AG04450 (cell line): ENCODE data around the gene ARHGAP24. TPM values are rescaled to one million over a fixed set of nuclear protein-coding genes. Genes with fewer than 3 reads are reported as not detected.

Experiments used
- CTCF ChIA-PET: fragments of 300-600, 350-600 bp; formaldehyde crosslinking; extraction: SDS; loops from one replicate; lab custom pipeline; 2022; ENCODE audit warnings: antibody characterized with exemption, inconsistent platforms; lab: Charles Lee
- POLR2A ChIA-PET: fragments of 350-600 bp; formaldehyde crosslinking; extraction: SDS; loops from one replicate; lab custom pipeline; 2021; ENCODE audit warnings: antibody characterized with exemption, inconsistent platforms; lab: Yijun Ruan, JAX
- DNase-seq: peaks from one replicate; pipeline ENCODE4 v3.0.0-alpha.2; 2011; ENCODE audit warnings: low read depth, low spot score
- H3K27ac ChIP-seq: one replicate; pipeline ENCODE4 v1.5.1; 2012; ENCODE audit warnings: low read depth, low read length, control low read depth
- H3K27me3 ChIP-seq: one replicate; pipeline ENCODE4 v1.6.0; 2012; ENCODE audit warnings: low read length; ENCODE audit not compliant: control insufficient read depth, insufficient read depth
- H3K4me3 ChIP-seq: 2 replicates; pipeline ENCODE4 v1.5.1; 2011; ENCODE audit warnings: mild to moderate bottlenecking, low read depth, low read length, control low read depth
- H3K9me3 ChIP-seq: 2 replicates; pipeline ENCODE4 v1.5.1; 2012; ENCODE audit warnings: low read length; ENCODE audit not compliant: control insufficient read depth, insufficient read depth
- polyA plus RNA-seq: library from polyadenylated mRNA; depleted of rRNA; stranded (reverse); fragments of >200 nt; gene quantifications from 2 replicates; pipeline ENCODE4 v1.2.3, GENCODE V29; 2011
- TF ChIP-seq, protein P1 (sequence below): IDR thresholded peaks from 2 replicates; pipeline ENCODE4 v1.5.1; 2011; ENCODE audit warnings: low read depth, low read length, control low read depth, inconsistent platforms

The ARHGAP24 gene
- polyA plus RNA-seq, 1 experiment: 16.8 TPM

DNA sequence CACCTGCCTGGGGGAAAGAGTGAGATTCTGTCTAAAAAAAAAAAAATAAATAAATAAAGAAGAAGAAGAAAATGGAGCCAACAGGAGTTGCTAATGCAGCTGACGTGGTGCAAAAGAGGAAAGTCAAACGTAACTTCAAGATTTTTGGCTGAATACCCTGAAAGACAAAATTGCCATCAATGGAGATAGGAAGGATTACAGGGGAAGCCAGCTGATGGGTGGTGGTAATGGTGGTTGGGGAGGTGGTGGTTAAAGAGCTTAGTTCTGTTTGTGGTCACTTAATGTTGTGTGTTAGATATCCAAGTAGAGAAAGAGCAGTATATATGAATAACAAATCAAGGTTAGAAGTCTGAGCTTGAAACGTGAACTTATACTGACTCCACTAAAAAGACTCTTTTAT, 225.4 kb downstream of the ARHGAP24 start:
- no peaks in the 10 kb centered on the region for H3K9me3 ChIP-seq
- no peaks in the 10 kb centered on the region for H3K27me3 ChIP-seq
- H3K4me3 ChIP-seq: no peak overlapping the region
- CTCF ChIA-PET: no interaction called here
- H3K27ac ChIP-seq: no peak overlapping the region
- POLR2A ChIA-PET: no interaction called here
- TF ChIP-seq, protein P1, sequence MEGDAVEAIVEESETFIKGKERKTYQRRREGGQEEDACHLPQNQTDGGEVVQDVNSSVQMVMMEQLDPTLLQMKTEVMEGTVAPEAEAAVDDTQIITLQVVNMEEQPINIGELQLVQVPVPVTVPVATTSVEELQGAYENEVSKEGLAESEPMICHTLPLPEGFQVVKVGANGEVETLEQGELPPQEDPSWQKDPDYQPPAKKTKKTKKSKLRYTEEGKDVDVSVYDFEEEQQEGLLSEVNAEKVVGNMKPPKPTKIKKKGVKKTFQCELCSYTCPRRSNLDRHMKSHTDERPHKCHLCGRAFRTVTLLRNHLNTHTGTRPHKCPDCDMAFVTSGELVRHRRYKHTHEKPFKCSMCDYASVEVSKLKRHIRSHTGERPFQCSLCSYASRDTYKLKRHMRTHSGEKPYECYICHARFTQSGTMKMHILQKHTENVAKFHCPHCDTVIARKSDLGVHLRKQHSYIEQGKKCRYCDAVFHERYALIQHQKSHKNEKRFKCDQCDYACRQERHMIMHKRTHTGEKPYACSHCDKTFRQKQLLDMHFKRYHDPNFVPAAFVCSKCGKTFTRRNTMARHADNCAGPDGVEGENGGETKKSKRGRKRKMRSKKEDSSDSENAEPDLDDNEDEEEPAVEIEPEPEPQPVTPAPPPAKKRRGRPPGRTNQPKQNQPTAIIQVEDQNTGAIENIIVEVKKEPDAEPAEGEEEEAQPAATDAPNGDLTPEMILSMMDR: no peak
- DNase-seq: no peak

DNA sequence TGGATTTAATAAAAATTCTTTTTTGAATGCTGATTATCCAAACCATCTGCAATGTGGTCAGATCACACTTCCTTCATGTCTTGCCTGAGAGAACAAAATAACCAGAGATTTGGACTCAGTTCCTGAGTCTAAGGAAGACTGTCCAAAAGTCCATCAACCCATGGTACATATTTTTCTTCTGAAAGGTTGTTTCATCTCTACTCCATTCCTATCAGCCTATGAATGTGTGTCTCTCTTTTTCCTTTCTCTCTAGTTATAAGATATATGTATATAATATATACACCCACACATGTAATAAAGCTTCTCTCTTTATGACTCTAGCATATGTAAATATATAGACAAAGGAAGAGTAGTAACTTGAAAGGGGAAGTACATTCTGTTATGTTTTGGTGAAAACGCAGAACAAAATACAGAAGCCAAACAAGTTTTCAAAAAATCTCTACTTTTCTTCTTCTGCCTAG, 226.9 kb downstream of the ARHGAP24 start:
- H3K4me3 ChIP-seq: no peak overlapping the region
- CTCF ChIA-PET: interaction anchor here (0.7 kb wide), 1 partner anchor 45 kb away, joined by 3 read pairs; no protein-coding TSS in a partner anchor

DNA sequence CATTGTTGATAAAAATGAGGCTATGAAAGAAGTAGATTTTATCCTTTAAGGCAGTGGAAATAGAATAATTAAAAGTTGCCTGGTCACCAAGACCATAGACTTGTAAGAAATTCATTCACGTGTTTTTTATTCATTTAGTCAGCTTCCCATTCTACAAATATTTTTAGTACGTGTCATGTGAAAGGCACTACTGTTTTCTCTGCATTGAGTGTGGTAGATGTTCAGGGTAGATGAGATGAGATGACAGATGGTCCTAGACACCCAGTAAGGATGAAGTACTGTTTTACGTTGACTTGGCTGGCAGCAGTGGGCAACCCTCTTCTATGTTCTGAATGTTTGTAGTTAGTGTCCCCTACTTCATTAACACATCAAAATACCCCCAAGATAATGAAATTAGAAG, 228.1 kb downstream of the ARHGAP24 start:
- no peak overlapping the region for H3K27ac ChIP-seq
- POLR2A ChIA-PET: no interaction called here
- no peaks in the 10 kb centered on the region for H3K27me3 ChIP-seq
- H3K9me3 ChIP-seq: no peaks in the 10 kb centered on the region
- CTCF ChIA-PET: no interaction called here
- no peak overlapping the region for H3K4me3 ChIP-seq
- DNase-seq: no peak
- TF ChIP-seq, protein P1: no peak

More for the DNA sequence above, 226.9 kb downstream of the ARHGAP24 start:
- Histone ChIP-seq H3K27me3 (no peaks in the 10 kb centered on the region), H3K9me3 (no peaks in the 10 kb centered on the region), H3K27ac (no peak overlapping the region)
- TF ChIP-seq, protein P1: no peak
- no peak for DNase-seq
- POLR2A ChIA-PET: no interaction called here

DNA sequence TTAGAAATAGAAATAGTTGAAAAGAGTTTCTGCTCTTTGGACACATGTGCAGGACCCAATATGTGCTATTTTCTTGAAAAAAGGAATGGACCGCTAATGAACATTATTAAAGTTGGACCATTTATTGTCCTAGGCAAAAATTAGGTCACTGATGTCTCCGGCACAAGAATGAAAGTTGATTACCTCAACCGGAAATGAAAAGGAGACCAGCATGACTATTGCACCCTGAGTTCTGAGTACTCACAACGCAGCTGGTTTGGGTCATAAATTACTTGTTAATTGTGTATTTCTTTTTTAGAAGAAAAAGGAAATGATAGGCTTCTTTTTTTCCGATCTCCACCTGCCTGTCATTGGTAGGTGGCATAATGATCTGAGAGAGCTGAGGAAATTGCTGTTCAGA, 232.7 kb downstream of the ARHGAP24 start:
- H3K4me3 ChIP-seq: no peak overlapping the region
- POLR2A ChIA-PET: no interaction called here
- no peaks in the 10 kb centered on the region for H3K27me3 ChIP-seq
- TF ChIP-seq, protein P1: no peak
- H3K27ac ChIP-seq: no peak overlapping the region
- no peak for DNase-seq
- no peaks in the 10 kb centered on the region for H3K9me3 ChIP-seq
- CTCF ChIA-PET: no interaction called here

DNA sequence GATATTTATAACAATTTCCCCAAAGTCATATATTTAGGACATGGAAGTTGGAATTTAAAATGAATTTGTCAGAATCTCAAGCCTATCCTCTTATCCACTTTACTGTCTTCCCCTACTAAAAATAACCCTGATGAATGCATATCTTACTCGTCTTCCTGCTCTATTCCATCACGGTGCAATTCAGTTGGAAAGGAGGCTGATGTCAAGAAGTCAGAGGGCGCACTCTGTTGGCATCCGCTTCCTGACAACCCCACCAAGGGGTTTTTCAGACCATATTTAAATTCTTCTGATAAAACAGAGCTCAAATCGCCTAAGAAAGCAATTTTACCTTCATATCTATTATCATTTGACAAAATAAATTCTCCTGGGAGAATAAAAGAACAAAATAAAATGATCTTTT, 233.5 kb downstream of the ARHGAP24 start:
- Histone ChIP-seq H3K27me3 (no peaks in the 10 kb centered on the region), H3K9me3 (no peaks in the 10 kb centered on the region), H3K27ac (no peak overlapping the region), H3K4me3 (no peak overlapping the region)
- TF ChIP-seq, protein P1: no peak
- ChIA-PET POLR2A (no interaction called here), CTCF (interaction anchor here (0.6 kb wide), 1 partner anchor 566 kb away, joined by 3 read pairs; no protein-coding TSS in a partner anchor)
- DNase-seq: no peak
